ENCODE data around the gene PRTFDC1.

The PRTFDC1 gene

GRCh38 chr10:24800861-24801260 lies 151.5 kb downstream of the PRTFDC1 start:
- no peak for TF ChIP-seq CTCF (IDR thresholded peaks at IDR 0.05; ENCODE audit: low read depth, low read length)
- H3K4me3 ChIP-seq (ENCODE audit: low read depth, low read length) = no peak overlapping the region

Data from WI38 (cell line).